BLaER1 (cell line): ENCODE results near the gene KCNK3.

ENCODE experiments used
- H3K27ac ChIP-seq: shearing (Covaris generic); formaldehyde crosslinking; 2 replicates; pipeline ENCODE4 v1.8.1; 2022
- H3K27me3 ChIP-seq: shearing (Covaris generic); formaldehyde crosslinking; 2 replicates; pipeline ENCODE4 v1.8.1; 2022
- H3K36me3 ChIP-seq: shearing (Covaris generic); formaldehyde crosslinking; 2 replicates; pipeline ENCODE4 v1.8.1; 2022
- H3K4me1 ChIP-seq: shearing (Covaris generic); formaldehyde crosslinking; 2 replicates; pipeline ENCODE4 v1.8.1; 2022
- H3K4me2 ChIP-seq: shearing (Covaris generic); formaldehyde crosslinking; 2 replicates; pipeline ENCODE4 v1.8.1; 2022
- H3K4me3 ChIP-seq: shearing (Covaris generic); formaldehyde crosslinking; 2 replicates; pipeline ENCODE4 v1.8.1; 2022
- H3K9ac ChIP-seq: shearing (Covaris generic); formaldehyde crosslinking; 2 replicates; pipeline ENCODE4 v1.8.1; 2022
- H3K9me3 ChIP-seq: shearing (Covaris generic); formaldehyde crosslinking; 2 replicates; pipeline ENCODE4 v1.8.1; 2022
- H4K20me1 ChIP-seq: shearing (Covaris generic); formaldehyde crosslinking; 2 replicates; pipeline ENCODE4 v1.8.1; 2022
- Cebpa-rat ChIP-seq: shearing (Covaris generic); IDR thresholded peaks from 2 replicates; pipeline ENCODE4 v1.8.1; 2022

Gene KCNK3

GRCh38 chr2:26692279-26692896 is at the start of gene KCNK3:
Gene KCNK3, plus strand, starts transcription at chr2:26692722. Its CDS starts 154 bp downstream, at chr2:26692876.
- no peaks in the 10 kb centered on the region for H3K36me3 ChIP-seq
- no peak for TF ChIP-seq Cebpa-rat
- peaks cover 21% of the 10 kb centered on the region for H4K20me1 ChIP-seq
- H3K9me3 ChIP-seq, result no peaks in the 10 kb centered on the region
- peaks cover 22% of the 10 kb centered on the region for H3K27me3 ChIP-seq
- H3K4me3 ChIP-seq, result peak within 1 kb of the TSS; percentile 65
- peak within 1 kb of the TSS; percentile 100 for H3K4me2 ChIP-seq
- H3K27ac ChIP-seq, result peak within 1 kb of the TSS; percentile 72; the same call in 1 of the 2 replicates
- peaks cover 71% of the 10 kb centered on the region for H3K4me1 ChIP-seq
- peak within 1 kb of the TSS; percentile 56; the same call in 1 of the 2 replicates for H3K9ac ChIP-seq

DNA sequence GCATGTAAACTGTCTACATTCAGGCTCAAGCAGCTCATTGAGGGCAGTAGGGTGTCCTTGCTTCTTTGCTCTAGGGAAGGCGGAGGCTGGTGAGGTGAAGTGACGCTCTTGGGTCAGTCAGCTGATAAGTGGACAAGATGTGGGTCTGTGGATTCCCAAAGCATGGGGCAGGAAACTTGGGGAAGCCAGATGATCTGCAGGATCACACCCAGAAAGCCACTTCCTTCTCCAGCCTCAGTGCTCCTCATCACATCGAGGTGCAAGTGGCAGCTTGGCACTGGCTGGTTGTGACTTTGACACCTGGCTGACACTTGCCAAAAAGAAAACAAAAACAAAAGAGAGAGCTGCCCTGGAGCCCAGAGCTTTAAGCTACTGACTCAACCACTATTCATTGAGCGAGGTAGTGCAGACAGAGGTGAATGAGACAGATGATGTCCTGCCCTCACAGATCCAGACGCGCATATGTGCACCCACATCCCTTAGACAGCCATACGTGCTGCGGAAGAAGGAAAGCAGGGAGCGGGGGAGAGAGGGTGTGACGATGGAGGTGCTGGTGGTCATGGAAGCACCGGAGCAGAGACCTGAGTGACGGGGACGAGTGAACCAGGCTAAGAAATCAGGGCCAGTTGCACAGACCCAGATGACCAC is 48.2 kb upstream of the KCNK3 start:
- Histone ChIP-seq H3K9me3 (no peaks in the 10 kb centered on the region), H3K4me3 (no peak overlapping the region), H3K27ac (no peak overlapping the region), H3K36me3 (no peaks in the 10 kb centered on the region), H3K27me3 (no peaks in the 10 kb centered on the region), H3K4me1 (peaks cover 28% of the 10 kb centered on the region), H4K20me1 (no peaks in the 10 kb centered on the region), H3K4me2 (no peak overlapping the region), H3K9ac (no peak overlapping the region)
- no peak for TF ChIP-seq Cebpa-rat

DNA sequence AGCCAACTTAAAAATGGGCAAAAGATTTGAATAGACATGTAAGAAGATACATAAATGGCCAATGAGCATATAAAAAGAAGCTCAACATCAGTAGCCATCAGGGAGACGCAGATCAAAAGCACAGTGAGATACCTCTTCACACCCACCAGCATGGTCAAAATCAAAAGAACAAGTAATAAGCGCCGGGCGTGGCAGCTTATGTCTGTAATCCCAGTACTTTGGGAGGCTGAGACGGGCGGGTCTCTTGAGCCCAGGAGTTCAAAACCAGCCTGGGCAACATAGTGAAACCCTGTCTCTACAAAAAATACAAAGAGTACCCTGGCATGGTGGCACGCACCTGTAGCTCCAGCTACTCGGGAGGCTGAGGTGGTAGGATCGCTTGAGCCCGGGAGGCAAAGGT is 46.8 kb upstream of the KCNK3 start:
- Histone ChIP-seq H3K27me3 (no peaks in the 10 kb centered on the region), H3K9me3 (no peaks in the 10 kb centered on the region), H3K36me3 (no peaks in the 10 kb centered on the region), H4K20me1 (no peaks in the 10 kb centered on the region), H3K27ac (no peak overlapping the region), H3K4me1 (peaks cover 21% of the 10 kb centered on the region), H3K9ac (no peak overlapping the region), H3K4me3 (no peak overlapping the region), H3K4me2 (no peak overlapping the region)
- TF ChIP-seq Cebpa-rat, result no peak

DNA sequence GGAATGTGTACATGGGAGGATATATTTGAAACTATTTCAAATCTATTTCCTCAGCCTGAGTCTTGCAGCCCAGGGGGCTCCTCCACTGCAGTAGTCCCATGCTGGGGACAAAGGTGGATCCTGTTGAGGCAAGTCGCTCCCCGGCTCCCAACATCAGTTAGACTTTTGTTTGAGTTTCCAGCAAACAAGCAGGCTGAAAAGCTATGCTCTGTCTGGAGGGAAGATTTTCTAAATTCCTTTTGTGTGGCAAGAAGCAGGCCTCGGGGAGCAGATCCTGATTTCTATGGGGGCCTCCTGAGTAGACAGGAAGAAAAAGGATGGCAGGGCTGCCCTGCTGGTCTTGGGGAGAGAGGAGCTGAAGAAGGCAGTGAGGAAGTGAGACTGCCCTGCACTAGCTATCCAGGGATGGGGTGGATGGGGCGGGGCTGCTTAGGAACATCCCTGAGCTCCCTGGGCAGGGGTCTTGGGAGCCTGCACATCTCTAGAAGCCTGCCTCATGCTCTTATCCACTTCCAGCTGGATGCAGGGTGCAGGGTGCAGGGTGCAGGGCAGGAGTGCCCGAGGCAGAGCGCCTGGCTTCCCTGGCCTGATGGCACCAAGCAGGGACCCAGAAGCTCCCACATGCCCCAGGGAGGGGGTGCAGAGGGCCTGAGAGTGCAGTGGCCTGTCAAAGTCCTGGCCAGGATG is 45.4 kb upstream of the KCNK3 start:
- no peak for TF ChIP-seq Cebpa-rat
- Histone ChIP-seq H3K9ac (no peak overlapping the region), H3K4me3 (no peak overlapping the region), H3K4me2 (no peak overlapping the region; the same call in 1 of the 2 replicates), H3K27me3 (no peaks in the 10 kb centered on the region), H3K4me1 (peaks cover 25% of the 10 kb centered on the region), H3K27ac (no peak overlapping the region), H3K9me3 (no peaks in the 10 kb centered on the region), H3K36me3 (no peaks in the 10 kb centered on the region), H4K20me1 (no peaks in the 10 kb centered on the region)

GRCh38 chr2:26647981-26648380 is 44.5 kb upstream of the KCNK3 start:
- Histone ChIP-seq H3K27ac (no peak overlapping the region), H3K4me2 (no peak overlapping the region), H3K4me1 (peaks cover 32% of the 10 kb centered on the region), H4K20me1 (no peaks in the 10 kb centered on the region), H3K27me3 (no peaks in the 10 kb centered on the region), H3K36me3 (no peaks in the 10 kb centered on the region), H3K9ac (no peak overlapping the region), H3K9me3 (no peaks in the 10 kb centered on the region), H3K4me3 (no peak overlapping the region)
- TF ChIP-seq Cebpa-rat, result no peak

GRCh38 chr2:26648516-26648915 is 44.0 kb upstream of the KCNK3 start:
- Histone ChIP-seq H3K27me3 (no peaks in the 10 kb centered on the region), H3K9me3 (no peaks in the 10 kb centered on the region), H3K4me2 (no peak overlapping the region), H3K4me1 (peaks cover 32% of the 10 kb centered on the region), H4K20me1 (no peaks in the 10 kb centered on the region), H3K4me3 (no peak overlapping the region), H3K27ac (no peak overlapping the region), H3K36me3 (no peaks in the 10 kb centered on the region), H3K9ac (no peak overlapping the region)
- no peak for TF ChIP-seq Cebpa-rat

DNA sequence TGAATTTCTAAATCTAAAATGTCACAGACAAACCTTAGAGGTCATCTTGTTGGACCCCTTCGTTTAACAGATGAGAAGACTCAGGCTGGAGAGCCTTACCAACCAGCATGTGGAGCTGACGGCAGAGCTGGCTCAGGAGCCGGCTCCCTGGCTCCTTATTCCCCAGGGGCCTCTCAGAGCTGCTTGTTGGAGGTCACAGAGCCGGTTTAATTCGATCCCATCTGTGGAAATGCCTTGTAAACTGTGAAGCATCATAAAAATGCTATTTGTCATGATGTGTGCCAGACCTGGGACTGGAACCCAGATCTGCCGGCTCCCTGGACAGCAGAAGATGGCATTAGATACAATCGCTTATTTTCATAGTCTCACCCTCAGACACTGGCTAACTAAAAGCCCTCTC is 43.2 kb upstream of the KCNK3 start:
- H3K4me3 ChIP-seq, result no peak overlapping the region
- no peak overlapping the region for H3K4me2 ChIP-seq
- TF ChIP-seq Cebpa-rat, result no peak
- H3K27me3 ChIP-seq, result no peaks in the 10 kb centered on the region
- no peaks in the 10 kb centered on the region for H3K9me3 ChIP-seq
- H3K36me3 ChIP-seq, result no peaks in the 10 kb centered on the region
- H4K20me1 ChIP-seq, result no peaks in the 10 kb centered on the region
- peaks cover 36% of the 10 kb centered on the region for H3K4me1 ChIP-seq
- H3K27ac ChIP-seq, result no peak overlapping the region
- no peak overlapping the region for H3K9ac ChIP-seq

- Histone ChIP-seq H3K36me3 (no peaks in the 10 kb centered on the region), H3K4me1 (peaks cover 41% of the 10 kb centered on the region), H3K27me3 (no peaks in the 10 kb centered on the region), H3K4me2 (no peak overlapping the region), H3K9me3 (no peaks in the 10 kb centered on the region), H3K27ac (no peak overlapping the region), H4K20me1 (no peaks in the 10 kb centered on the region), H3K4me3 (no peak overlapping the region), H3K9ac (no peak overlapping the region)
- no peak for TF ChIP-seq Cebpa-rat
These were observed 42.4 kb upstream of the KCNK3 start for GRCh38 chr2:26649992-26650712.

GRCh38 chr2:26650713-26651469 is 41.6 kb upstream of the KCNK3 start:
- H3K4me3 ChIP-seq, result no peak overlapping the region
- 0 out of 2 replicates have a peak, but pooled peaks cover 1% of the 10 kb centered on the region for H3K9me3 ChIP-seq
- peaks cover 45% of the 10 kb centered on the region for H3K4me1 ChIP-seq
- TF ChIP-seq Cebpa-rat, result no peak
- no peaks in the 10 kb centered on the region for H3K36me3 ChIP-seq
- no peak overlapping the region for H3K9ac ChIP-seq
- H3K4me2 ChIP-seq, result no peak overlapping the region
- H3K27me3 ChIP-seq, result no peaks in the 10 kb centered on the region
- no peaks in the 10 kb centered on the region for H4K20me1 ChIP-seq
- no peak overlapping the region for H3K27ac ChIP-seq
